IPS DF 6.9 (cell line): Measurements from ENCODE around the gene APOA5.

ENCODE experiments used
- DNase-seq: peaks from one replicate; pipeline ENCODE4 v3.0.0-alpha.2; 2013; ENCODE audit warnings: low read depth, low spot score
- H3K27ac ChIP-seq: one replicate; pipeline ENCODE4 v1.5.1; 2013; ENCODE audit warnings: low read length, control low read depth
- H3K27me3 ChIP-seq: 2 replicates; pipeline ENCODE4 v1.6.1; 2013; ENCODE audit warnings: mild to moderate bottlenecking, low read length; ENCODE audit not compliant: control insufficient read depth, insufficient read depth
- H3K36me3 ChIP-seq: 2 replicates; pipeline ENCODE4 v1.6.1; 2013; ENCODE audit warnings: low read length; ENCODE audit not compliant: control insufficient read depth, insufficient read depth
- H3K4me1 ChIP-seq: 2 replicates; pipeline ENCODE4 v1.6.1; 2013; ENCODE audit warnings: low read length; ENCODE audit not compliant: control insufficient read depth, insufficient read depth
- H3K4me3 ChIP-seq: 2 replicates; pipeline ENCODE4 v1.5.1; 2013; ENCODE audit warnings: mild to moderate bottlenecking, low read length
- H3K9me3 ChIP-seq: 2 replicates; pipeline ENCODE4 v1.6.1; 2013; ENCODE audit warnings: low read length, inconsistent platforms; ENCODE audit not compliant: control insufficient read depth, insufficient read depth
- WGBS: extraction: QIAGEN DNeasy Blood & Tissue Kit; methylation state at CpG from one replicate; pipeline ENCODE4 v1.1.7; 2013; ENCODE audit warnings: mixed read lengths, missing lambda C conversion rate; ENCODE audit not compliant: insufficient read length, insufficient coverage; 5-methylcytosine and 5-hydroxymethylcytosine counted together

Gene APOA5

GRCh38 chr11:116794851-116795250, 3.2 kb upstream of the APOA5 start:
- Histone ChIP-seq H3K36me3 (no peaks in the 10 kb centered on the region), H3K4me3 (no peak overlapping the region), H3K9me3 (no peaks in the 10 kb centered on the region), H3K27me3 (no peaks in the 10 kb centered on the region), H3K4me1 (peaks cover 3% of the 10 kb centered on the region), H3K27ac (no peak overlapping the region)
- DNase-seq, result no peak
- no CpG with 5 or more reads among the region's 2 CpGs for WGBS

DNA sequence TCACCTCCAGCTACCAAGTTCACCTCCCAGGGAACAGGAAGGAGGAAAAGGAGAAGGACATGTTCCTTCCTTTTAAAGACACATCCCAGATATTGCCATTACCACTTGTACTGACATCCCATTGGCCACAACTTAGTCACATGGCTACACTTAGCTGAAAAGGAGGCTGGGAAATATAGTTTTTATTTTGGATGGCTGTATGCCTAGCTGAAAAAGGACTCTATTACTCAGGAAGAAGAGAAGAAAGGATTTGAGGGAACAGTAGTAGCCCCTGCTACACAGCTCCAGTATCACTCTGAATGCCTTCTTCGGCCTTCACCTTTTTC, 2.1 kb upstream of the APOA5 start:
- H3K4me1 ChIP-seq, result peaks cover 3% of the 10 kb centered on the region
- no peaks in the 10 kb centered on the region for H3K36me3 ChIP-seq
- H3K27ac ChIP-seq, result no peak overlapping the region
- WGBS, result no CpG with 5 or more reads among the region's 1 CpG
- no peaks in the 10 kb centered on the region for H3K27me3 ChIP-seq
- no peak for DNase-seq
- no peak overlapping the region for H3K4me3 ChIP-seq
- H3K9me3 ChIP-seq, result no peaks in the 10 kb centered on the region

DNA sequence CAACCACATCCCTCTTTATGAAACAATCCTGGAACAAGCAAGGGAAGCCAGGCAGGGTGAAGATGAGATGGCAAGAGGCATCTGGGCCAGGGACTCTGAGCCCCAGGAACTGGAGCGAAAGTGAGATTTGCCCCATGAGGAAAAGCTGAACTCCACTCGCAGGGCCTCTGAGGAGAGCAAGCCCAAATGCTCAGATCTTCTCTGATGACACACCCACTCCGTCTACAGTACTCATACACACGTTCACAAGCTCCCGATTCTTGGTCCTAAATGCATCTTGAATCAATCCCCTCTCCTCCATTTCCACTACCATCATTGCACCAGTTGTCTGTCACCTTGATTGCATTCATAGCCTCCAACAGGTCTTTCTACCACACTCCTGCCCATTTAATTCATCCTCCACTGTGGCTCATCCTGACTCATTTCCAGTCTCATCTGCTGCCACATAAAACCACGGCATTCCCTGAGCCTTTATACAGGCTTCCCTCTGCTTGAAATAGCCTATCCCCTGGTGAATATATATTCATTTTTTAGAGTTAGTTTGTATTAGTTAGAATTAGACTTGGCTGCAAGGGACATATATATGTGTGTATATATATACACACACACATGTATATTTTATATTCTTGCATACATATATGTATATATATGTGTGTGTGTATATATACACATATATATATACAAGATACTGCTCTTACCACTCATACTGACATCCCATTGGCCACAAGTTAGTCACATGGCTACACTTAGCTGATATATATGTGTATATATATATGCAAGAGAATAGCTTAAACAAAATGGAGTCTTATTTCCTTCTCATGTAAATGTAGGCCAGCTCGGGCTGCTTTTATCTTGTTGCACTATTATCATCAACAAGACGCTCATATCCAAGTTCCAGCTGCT, 1.4 kb upstream of the APOA5 start:
- no peaks in the 10 kb centered on the region for H3K27me3 ChIP-seq
- no peak overlapping the region for H3K27ac ChIP-seq
- no peaks in the 10 kb centered on the region for H3K36me3 ChIP-seq
- H3K4me3 ChIP-seq, result no peak overlapping the region
- H3K4me1 ChIP-seq, result peaks cover 3% of the 10 kb centered on the region
- no CpG with 5 or more reads among the region's 8 CpGs for WGBS
- no peaks in the 10 kb centered on the region for H3K9me3 ChIP-seq
- no peak for DNase-seq

DNA sequence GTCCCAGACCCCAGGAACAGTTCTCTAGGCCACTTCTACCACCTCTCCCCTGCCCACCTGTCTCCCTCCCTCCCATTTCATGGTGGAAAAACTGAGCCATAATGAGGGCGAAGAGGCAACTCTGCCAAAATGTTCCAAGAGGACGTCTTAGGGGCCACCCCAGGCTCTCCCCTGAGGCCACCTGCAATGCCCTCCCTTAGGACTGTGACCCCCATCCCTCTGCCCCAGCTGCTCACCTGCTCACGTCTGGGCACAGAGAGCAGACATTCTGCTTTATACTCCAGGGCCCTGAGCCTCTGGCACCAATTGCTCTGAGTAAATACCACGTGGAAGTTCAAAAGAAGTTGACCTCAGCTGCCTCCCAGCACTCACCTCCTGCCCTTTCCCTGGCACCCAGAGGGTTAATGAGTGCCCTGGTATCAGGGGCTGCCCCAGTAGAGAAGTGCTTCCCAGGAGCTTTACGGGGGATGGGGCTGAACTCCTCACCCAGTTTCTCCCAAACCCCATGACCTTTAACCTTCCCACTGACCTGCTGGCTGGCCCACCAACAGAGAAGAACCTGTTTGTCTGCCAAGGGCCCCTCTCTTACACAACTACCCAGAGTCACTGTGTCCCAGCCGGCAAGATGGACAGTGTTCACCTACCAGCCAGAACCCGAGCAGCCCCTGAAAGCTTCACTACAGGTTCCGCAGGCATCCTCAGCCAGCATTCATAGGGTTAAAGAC, 627 bp upstream of the APOA5 start:
- no peaks in the 10 kb centered on the region for H3K36me3 ChIP-seq
- no peaks in the 10 kb centered on the region for H3K9me3 ChIP-seq
- H3K27ac ChIP-seq, result no peak overlapping the region
- WGBS, result no CpG with 5 or more reads among the region's 8 CpGs
- no peaks in the 10 kb centered on the region for H3K27me3 ChIP-seq
- peaks cover 3% of the 10 kb centered on the region for H3K4me1 ChIP-seq
- DNase-seq, result no peak
- H3K4me3 ChIP-seq, result no peak overlapping the region

DNA sequence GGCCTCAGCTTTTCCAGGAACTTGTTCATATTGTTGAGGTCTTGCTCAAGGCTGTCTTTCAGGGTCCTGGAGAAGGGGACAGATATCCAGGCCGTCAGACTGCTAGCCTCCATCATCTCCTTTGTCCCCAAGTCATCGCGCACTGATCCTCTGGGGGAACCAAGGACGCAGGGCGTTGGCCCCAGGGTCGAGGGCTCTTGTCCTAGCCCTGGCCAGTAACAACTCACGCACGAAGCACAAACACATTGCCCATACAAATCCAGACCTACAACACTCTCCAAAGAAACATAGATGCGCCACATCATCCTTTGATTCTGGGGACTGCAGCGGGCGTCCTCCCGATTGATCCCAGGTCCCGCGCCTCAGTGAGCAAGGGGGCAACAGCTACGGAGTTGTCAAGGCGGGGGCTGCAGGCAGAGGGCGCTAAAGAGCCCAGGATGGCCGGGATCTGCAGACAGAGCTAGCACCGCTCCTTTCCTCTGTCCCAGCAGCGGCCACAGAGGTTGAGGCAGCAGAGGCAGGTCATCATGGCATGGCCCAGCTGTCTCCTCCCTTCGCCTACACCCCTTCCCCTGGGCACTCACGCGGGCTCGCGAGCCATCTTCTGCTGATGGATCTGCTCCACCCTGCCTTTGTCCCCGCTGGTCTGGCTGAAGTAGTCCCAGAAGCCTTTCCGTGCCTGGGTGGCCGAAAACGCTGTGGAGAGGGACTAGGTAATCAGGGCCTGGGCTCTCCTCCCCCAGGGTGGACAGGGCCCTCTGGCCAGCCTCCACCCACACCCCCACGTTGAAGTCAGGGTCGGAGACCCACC, 472 bp downstream of the APOA5 start:
- DNase-seq, result peak; percentile 74
- no peaks in the 10 kb centered on the region for H3K9me3 ChIP-seq
- no CpG with 5 or more reads among the region's 31 CpGs for WGBS
- no peaks in the 10 kb centered on the region for H3K36me3 ChIP-seq
- no peaks in the 10 kb centered on the region for H3K27me3 ChIP-seq
- no peak overlapping the region for H3K27ac ChIP-seq
- no peak overlapping the region for H3K4me3 ChIP-seq
- peaks cover 4% of the 10 kb centered on the region for H3K4me1 ChIP-seq

GRCh38 chr11:116790167-116791001, 1.3 kb downstream of the APOA5 start:
- no peak for DNase-seq
- Histone ChIP-seq H3K4me1 (peaks cover 4% of the 10 kb centered on the region), H3K36me3 (peaks cover 5% of the 10 kb centered on the region), H3K9me3 (no peaks in the 10 kb centered on the region), H3K27ac (no peak overlapping the region), H3K4me3 (no peak overlapping the region), H3K27me3 (no peaks in the 10 kb centered on the region)
- WGBS, result no CpG with 5 or more reads among the region's 53 CpGs

DNA sequence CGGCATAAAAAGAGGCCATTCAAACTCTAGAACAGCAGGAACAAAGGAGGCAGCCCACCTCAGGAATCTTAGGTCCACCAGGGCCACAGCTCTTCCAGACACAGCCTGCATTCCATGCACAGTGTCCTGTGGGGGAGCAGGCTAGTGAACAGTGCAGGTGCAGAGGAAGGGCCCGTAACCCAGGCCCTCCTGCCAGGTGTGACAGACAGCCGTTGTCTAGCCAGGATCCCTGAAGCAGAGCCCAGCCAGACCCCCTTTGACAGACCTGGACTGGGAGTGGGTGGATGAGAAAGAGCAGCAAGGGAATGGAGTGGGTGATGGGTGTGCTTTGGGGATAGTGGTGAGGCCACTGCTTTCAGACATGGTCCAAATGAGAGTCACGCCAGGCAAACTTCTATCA, 2.7 kb downstream of the APOA5 start:
- H3K27ac ChIP-seq, result no peak overlapping the region
- H3K27me3 ChIP-seq, result no peaks in the 10 kb centered on the region
- H3K36me3 ChIP-seq, result peaks cover 19% of the 10 kb centered on the region
- H3K4me3 ChIP-seq, result no peak overlapping the region
- WGBS, result no CpG with 5 or more reads among the region's 4 CpGs
- DNase-seq, result no peak
- no peaks in the 10 kb centered on the region for H3K9me3 ChIP-seq
- H3K4me1 ChIP-seq, result peaks cover 4% of the 10 kb centered on the region

DNA sequence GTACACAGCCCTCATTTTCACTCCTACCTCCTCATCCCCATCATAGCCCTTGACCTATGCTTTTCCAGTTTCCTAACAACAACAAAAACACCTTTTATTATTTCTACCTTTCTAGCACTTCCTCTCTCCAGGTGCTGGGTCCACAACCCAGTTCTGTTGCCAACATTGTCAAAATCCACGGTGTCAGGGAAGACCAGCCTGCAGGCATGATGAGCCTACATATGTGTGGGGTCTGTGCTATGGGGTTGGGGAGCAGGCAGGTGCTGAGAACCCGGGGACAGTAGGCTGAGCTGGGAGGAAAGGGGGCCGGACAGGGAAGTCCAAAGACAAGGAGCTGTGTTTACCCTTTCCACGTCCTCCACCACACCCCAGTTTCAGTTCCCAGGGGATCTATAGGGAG, 3.1 kb downstream of the APOA5 start:
- WGBS, result no CpG with 5 or more reads among the region's 4 CpGs
- Histone ChIP-seq H3K27ac (no peak overlapping the region), H3K36me3 (peaks cover 19% of the 10 kb centered on the region), H3K4me3 (peak overlapping the region; percentile 78; the same call in 1 of the 2 replicates), H3K27me3 (no peaks in the 10 kb centered on the region), H3K4me1 (peaks cover 4% of the 10 kb centered on the region), H3K9me3 (no peaks in the 10 kb centered on the region)
- no peak for DNase-seq

DNA sequence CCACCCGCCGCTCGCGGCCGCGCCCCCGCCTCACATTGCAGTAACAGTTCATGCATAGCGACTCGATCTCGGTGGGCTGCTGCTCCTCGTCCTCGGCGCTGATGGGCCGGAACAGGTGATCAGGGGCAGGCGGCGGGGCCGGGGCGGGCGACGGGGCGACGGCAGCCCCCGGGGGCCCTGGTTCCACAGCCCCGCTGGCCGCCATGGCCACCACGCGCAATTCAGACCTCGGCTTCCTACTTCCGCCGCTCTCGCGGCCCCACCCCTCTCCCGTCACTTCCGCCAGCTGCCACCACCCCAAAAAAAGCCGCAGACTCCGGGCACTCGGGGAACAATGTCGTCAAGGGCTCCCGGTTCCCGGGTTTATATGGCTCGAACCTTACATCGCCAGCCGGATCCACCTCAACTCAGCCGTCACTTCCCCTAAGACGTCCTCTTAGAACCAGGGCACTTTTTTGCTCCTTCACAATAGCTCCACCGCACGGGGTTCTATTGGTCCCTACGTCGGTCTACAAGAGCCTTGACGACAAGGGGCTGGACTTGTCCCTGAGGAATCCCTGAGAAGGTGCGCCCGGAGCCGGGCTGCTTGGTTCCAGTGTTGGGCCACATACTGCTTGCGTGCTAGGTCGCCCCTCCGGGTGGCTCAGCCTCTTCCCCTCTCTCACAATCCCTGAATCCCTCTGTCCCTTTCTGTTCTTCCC, 3.7 kb downstream of the APOA5 start, which contains the start of gene ZPR1:
ZPR1 (minus strand) TSS at position 238 of the 701 bp plus-strand sequence; CDS start at position 205, 33 bp downstream.
- Histone ChIP-seq H3K4me1 (peaks cover 4% of the 10 kb centered on the region), H3K4me3 (peak within 1 kb of the TSS; percentile 78), H3K9me3 (no peaks in the 10 kb centered on the region), H3K27ac (no peak within 1 kb of the TSS), H3K36me3 (peaks cover 25% of the 10 kb centered on the region), H3K27me3 (no peaks in the 10 kb centered on the region)
- no peak for DNase-seq
- no CpG with 5 or more reads among the region's 56 CpGs for WGBS
